Measurements from ENCODE around the gene HNRNPH3. TPM values are rescaled to one million over a fixed set of nuclear protein-coding genes. Genes with fewer than 3 reads are reported as not detected.

HNRNPH3 gene
- total RNA-seq, 1 donor from 2014 or later: 125 TPM

GRCh38 chr10:68366600-68366999 lies 34.7 kb downstream of the HNRNPH3 start:
- intact Hi-C loops (cut with micrococcal nuclease): no loop called here

GRCh38 chr10:68367121-68367520 lies 35.3 kb downstream of the HNRNPH3 start:
- intact Hi-C loops (cut with micrococcal nuclease): no loop called here

- intact Hi-C loops (cut with micrococcal nuclease): no loop called here
Measured at GRCh38 chr10:68371604-68372003, 39.7 kb downstream of the HNRNPH3 start.

- intact Hi-C loops (cut with micrococcal nuclease): no loop called here
Measured at GRCh38 chr10:68385740-68386139, 53.9 kb downstream of the HNRNPH3 start.

Other genes with a start within 250 kb of the HNRNPH3 start
- not detected in 2 replicates for gene MYPN, start 222.6 kb upstream of the HNRNPH3 start, total RNA-seq
- gene ATOH7, start 100.0 kb upstream of the HNRNPH3 start, total RNA-seq: not detected in 2 replicates
- 1.0 and 1.5 TPM in 2 replicates for gene PBLD, start 864 bp downstream of the HNRNPH3 start, total RNA-seq
- 13.4 and 13.7 TPM in 2 replicates for gene RUFY2, start 75.2 kb downstream of the HNRNPH3 start, total RNA-seq
- 43.6 and 48.0 TPM in 2 replicates for gene DNA2, start 139.9 kb downstream of the HNRNPH3 start, total RNA-seq
- gene SLC25A16, start 195.5 kb downstream of the HNRNPH3 start, total RNA-seq: 18.3 and 19.4 TPM in 2 replicates
- 2.3 and 2.7 TPM in 2 replicates for gene TET1, start 228.3 kb downstream of the HNRNPH3 start, total RNA-seq

All from T-helper 2 cell treated with Interferon-gamma antibody and Interleukin-4, amounts not matched to agents 100 ng/mL and 5 ng/mL, for 36 hours (primary cell).